ENCODE measurements around the gene SCEL.

SCEL gene

GRCh38 chr13:77502104-77502720 lies 33.3 kb upstream of the SCEL start:
- no peak for TF ChIP-seq CTCF (conservative IDR thresholded peaks at IDR 0.05; ENCODE audit: low read depth, low read length)
- no peak overlapping the region for H3K4me3 ChIP-seq (ENCODE audit: low read length)
- no peak for DNase-seq (ENCODE audit: low read depth)

- no peak for TF ChIP-seq CTCF (conservative IDR thresholded peaks at IDR 0.05; ENCODE audit: low read depth, low read length)
- DNase-seq (ENCODE audit: low read depth) = no peak
- no peak overlapping the region for H3K4me3 ChIP-seq (ENCODE audit: low read length)
Observed at GRCh38 chr13:77503398-77503797, 32.1 kb upstream of the SCEL start.

- H3K4me3 ChIP-seq (ENCODE audit: low read length) = no peak overlapping the region
- peak; percentile 31 for TF ChIP-seq CTCF (conservative IDR thresholded peaks at IDR 0.05; ENCODE audit: low read depth, low read length)
- DNase-seq (ENCODE audit: low read depth) = no peak
Observed at GRCh38 chr13:77506874-77507273, 28.6 kb upstream of the SCEL start.

GRCh38 chr13:77507931-77508776 lies 27.4 kb upstream of the SCEL start:
- no peak overlapping the region for H3K4me3 ChIP-seq (ENCODE audit: low read length)
- DNase-seq (ENCODE audit: low read depth) = peak; percentile 71
- no peak for TF ChIP-seq CTCF (conservative IDR thresholded peaks at IDR 0.05; ENCODE audit: low read depth, low read length)

- H3K4me3 ChIP-seq (ENCODE audit: low read length) = no peak overlapping the region
- no peak for TF ChIP-seq CTCF (conservative IDR thresholded peaks at IDR 0.05; ENCODE audit: low read depth, low read length)
- DNase-seq (ENCODE audit: low read depth) = peak; percentile 42
Observed at GRCh38 chr13:77508959-77509620, 26.4 kb upstream of the SCEL start.

- H3K4me3 ChIP-seq (ENCODE audit: low read length) = no peak overlapping the region
- DNase-seq (ENCODE audit: low read depth) = no peak
- TF ChIP-seq CTCF (conservative IDR thresholded peaks at IDR 0.05; ENCODE audit: low read depth, low read length) = no peak
Observed at GRCh38 chr13:77510156-77510555, 25.4 kb upstream of the SCEL start.

Data from retinal pigment epithelial cell (primary cell).